Left ventricle myocardium inferior (tissue), 1 donor: ENCODE data around the gene FAM161B. TPM values are rescaled to one million over a fixed set of nuclear protein-coding genes. Genes with fewer than 3 reads are reported as not detected.
A peak's percentile ranks its signal among the peaks of the same experiment; 100 is the strongest.

Experiments
- DNase-seq: peaks from one replicate; pipeline ENCODE4 v3.0.0-alpha.2; 2020
- H3K27ac ChIP-seq: fragments of 200-600 bp; replicated peaks from 2 replicates; pipeline ENCODE4 v1.8.0; 2021
- H3K27me3 ChIP-seq: fragments of 200-600 bp; 2 replicates; pipeline ENCODE4 v1.8.0; 2021; ENCODE audit warnings: low read depth
- H3K36me3 ChIP-seq: fragments of 200-600 bp; 2 replicates; pipeline ENCODE4 v1.8.0; 2021
- H3K4me1 ChIP-seq: fragments of 200-600 bp; 2 replicates; pipeline ENCODE4 v1.8.0; 2021
- H3K4me3 ChIP-seq: fragments of 200-600 bp; 2 replicates; pipeline ENCODE4 v1.8.0; 2021; ENCODE audit warnings: mild to moderate bottlenecking, moderate library complexity
- H3K9me3 ChIP-seq: fragments of 200-600 bp; replicated peaks from 2 replicates; pipeline ENCODE4 v1.8.0; 2021
- intact Hi-C: fragments of 100-400 bp; cut with micrococcal nuclease; formaldehyde crosslinking; loops from one replicate; pipeline ENCODE4 v1.11.0; 2022
- total RNA-seq: library from RNA; stranded (reverse); fragmentation: NEBNext Ultra II Directional; extraction: Animal tissue kit (Norgen Biotek cat#: 25700); gene quantifications from one replicate; pipeline ENCODE4 v1.2.1, GENCODE V29; 2021
- TF ChIP-seq, protein P1 (sequence below): fragments of 200-600 bp; IDR thresholded peaks from 2 replicates; pipeline ENCODE4 v1.8.0; 2021; ENCODE audit warnings: antibody characterized with exemption, mild to moderate bottlenecking, borderline replicate concordance
- donor health status: DM: no; HTN: yes; CAD: no; lungs with severe emphysema.

The FAM161B gene
- total RNA-seq, 1 donor from 2014 or later: 4.7 TPM

DNA sequence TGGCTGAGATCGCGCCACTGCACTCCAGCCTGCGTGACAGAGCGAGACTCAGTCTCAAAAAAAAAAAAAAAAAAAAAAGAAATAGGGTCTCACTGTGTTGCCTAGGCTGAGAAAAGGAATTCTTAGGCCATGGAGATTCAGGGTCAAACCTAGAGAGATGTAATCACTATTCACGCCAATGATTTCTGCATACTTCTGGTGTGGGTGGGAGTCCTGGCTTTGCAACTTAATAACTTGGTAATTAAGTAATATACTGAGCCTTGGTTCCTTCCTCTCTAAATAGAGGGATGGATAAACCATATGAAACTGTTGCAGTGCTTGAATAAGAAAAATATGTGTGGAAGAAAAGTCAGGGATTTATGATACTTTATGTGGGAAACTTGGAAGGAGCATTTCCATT is 60.5 kb downstream of the FAM161B start:
- peaks cover 44% of the 10 kb centered on the region for H3K4me1 ChIP-seq
- H3K9me3 ChIP-seq: no peaks in the 10 kb centered on the region
- no peak overlapping the region for H3K4me3 ChIP-seq
- no peaks in the 10 kb centered on the region for H3K27me3 ChIP-seq
- peaks cover 22% of the 10 kb centered on the region for H3K36me3 ChIP-seq
- TF ChIP-seq, protein P1, sequence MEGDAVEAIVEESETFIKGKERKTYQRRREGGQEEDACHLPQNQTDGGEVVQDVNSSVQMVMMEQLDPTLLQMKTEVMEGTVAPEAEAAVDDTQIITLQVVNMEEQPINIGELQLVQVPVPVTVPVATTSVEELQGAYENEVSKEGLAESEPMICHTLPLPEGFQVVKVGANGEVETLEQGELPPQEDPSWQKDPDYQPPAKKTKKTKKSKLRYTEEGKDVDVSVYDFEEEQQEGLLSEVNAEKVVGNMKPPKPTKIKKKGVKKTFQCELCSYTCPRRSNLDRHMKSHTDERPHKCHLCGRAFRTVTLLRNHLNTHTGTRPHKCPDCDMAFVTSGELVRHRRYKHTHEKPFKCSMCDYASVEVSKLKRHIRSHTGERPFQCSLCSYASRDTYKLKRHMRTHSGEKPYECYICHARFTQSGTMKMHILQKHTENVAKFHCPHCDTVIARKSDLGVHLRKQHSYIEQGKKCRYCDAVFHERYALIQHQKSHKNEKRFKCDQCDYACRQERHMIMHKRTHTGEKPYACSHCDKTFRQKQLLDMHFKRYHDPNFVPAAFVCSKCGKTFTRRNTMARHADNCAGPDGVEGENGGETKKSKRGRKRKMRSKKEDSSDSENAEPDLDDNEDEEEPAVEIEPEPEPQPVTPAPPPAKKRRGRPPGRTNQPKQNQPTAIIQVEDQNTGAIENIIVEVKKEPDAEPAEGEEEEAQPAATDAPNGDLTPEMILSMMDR: no peak
- intact Hi-C loops: no loop called here
- H3K27ac ChIP-seq: no peak overlapping the region
- no peak for DNase-seq

DNA sequence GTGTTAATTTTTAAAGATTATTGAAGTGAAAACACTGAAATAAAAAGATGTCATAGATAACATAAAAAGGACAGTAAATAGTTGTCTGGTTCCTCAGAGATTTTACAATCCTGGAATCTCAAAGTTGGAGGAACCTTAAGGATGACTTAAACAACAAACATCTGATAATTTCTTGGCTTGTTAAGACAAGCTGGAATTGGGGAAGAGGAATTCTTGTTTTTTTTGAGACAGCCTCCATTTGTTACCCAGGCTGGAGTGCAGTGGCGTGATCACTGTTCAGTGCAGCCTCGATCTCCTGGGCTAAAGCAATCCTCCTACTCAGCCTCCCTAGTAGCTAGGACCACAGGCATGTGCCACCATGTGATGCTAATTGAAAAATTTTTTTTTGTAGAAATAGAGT is 60.9 kb downstream of the FAM161B start:
- peaks cover 44% of the 10 kb centered on the region for H3K4me1 ChIP-seq
- intact Hi-C loops: no loop called here

DNA sequence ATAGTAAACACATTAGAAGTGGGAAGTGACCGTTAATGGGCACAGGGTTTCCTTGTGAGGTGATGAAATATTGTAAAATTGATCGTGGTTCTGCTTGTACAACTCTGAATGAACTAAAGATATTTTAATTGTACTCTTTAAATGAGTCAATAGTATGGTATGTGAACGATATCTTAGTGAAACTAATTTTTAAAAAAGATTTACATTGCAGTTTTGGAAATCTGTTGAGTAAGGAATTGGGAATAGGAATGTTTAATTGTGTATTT is 61.5 kb downstream of the FAM161B start:
- Histone ChIP-seq H3K27ac (no peak overlapping the region), H3K4me1 (peaks cover 44% of the 10 kb centered on the region), H3K4me3 (no peak overlapping the region), H3K36me3 (peaks cover 12% of the 10 kb centered on the region), H3K27me3 (no peaks in the 10 kb centered on the region), H3K9me3 (no peaks in the 10 kb centered on the region)
- DNase-seq: no peak
- intact Hi-C loops: no loop called here
- TF ChIP-seq, protein P1: no peak

More for the DNA sequence above, 60.9 kb downstream of the FAM161B start:
- no peak for DNase-seq
- Histone ChIP-seq H3K9me3 (no peaks in the 10 kb centered on the region), H3K27me3 (no peaks in the 10 kb centered on the region), H3K36me3 (peaks cover 18% of the 10 kb centered on the region), H3K27ac (no peak overlapping the region), H3K4me3 (no peak overlapping the region)
- TF ChIP-seq, protein P1: no peak

DNA sequence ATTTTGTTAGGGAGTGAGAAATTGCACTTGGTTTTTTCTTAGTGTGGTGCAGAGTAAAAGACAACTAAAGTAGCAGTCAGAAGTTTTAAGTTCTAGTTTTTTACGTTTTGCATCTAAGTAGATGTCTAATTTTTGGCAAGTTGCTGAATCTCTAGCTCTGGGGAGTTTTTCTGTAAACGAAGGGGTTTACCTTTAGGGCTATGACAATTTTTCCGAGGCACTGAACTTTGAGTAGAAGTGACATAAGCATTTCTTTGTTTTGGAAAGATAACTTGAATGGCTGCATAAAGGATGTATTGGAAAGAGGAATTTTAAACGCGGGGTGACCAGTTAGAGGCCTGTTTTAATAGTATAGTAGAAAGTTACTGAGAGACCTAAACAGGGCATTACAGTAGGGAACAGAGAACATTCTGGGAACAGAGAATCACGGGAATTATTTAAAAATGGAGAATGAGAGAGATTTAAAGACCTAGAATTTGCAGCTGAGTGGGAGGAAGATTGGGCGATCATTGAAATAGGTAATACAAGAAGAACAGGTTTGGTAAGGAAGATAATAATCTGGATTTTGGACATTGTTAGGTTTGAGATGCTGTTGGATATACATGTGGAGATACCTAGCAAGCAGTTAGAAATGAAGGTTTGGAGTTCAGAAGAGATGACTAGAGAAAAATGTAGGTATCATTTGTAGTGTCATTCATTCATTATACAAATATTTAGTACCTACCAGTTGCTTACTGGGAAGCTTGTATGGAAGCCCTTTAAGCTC is 62.0 kb downstream of the FAM161B start:
- no peaks in the 10 kb centered on the region for H3K9me3 ChIP-seq
- H3K27me3 ChIP-seq: no peaks in the 10 kb centered on the region
- H3K4me1 ChIP-seq: peaks cover 44% of the 10 kb centered on the region
- intact Hi-C loops: no loop called here
- no peak for DNase-seq
- H3K36me3 ChIP-seq: peaks cover 7% of the 10 kb centered on the region
- H3K4me3 ChIP-seq: peak overlapping the region; percentile 92
- TF ChIP-seq, protein P1: no peak
- peak overlapping the region; percentile 94 for H3K27ac ChIP-seq

DNA sequence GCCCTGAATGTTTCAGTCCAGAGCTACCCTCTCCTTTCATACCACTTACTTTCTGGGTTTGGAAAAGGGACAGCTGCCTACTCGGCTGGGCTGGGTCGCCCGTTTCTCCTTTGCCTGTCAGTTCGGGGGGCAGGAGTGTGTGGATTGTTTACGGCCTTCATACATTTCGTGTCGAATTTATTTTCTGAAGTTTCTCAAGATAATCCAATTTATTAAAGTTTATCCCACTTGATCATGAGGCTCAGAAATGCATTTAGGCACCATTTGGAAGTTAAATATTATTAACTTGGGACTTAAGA is 62.6 kb downstream of the FAM161B start:
- TF ChIP-seq, protein P1: no peak
- Histone ChIP-seq H3K36me3 (peaks cover 3% of the 10 kb centered on the region), H3K4me1 (peaks cover 44% of the 10 kb centered on the region), H3K9me3 (no peaks in the 10 kb centered on the region), H3K4me3 (peak overlapping the region; percentile 92), H3K27me3 (no peaks in the 10 kb centered on the region), H3K27ac (peak overlapping the region; percentile 94)
- intact Hi-C loops: no loop called here
- DNase-seq: no peak
